ENCODE measurements around the gene NBEAL2. TPM values are rescaled to one million over a fixed set of nuclear protein-coding genes. Genes with fewer than 3 reads are reported as not detected.
"Not testable (repeated sequence)": the region's sequence is repeated elsewhere in the genome, so short reads cannot be mapped to it uniquely, and the experiment has no call there.

Gene NBEAL2
- total RNA-seq, 1 donor from 2014 or later, result 122 TPM

GRCh38 chr3:46962427-46962826 is 17.0 kb upstream of the NBEAL2 start:
- no peak for DNase-seq (ENCODE audit: low spot score)

- DNase-seq (ENCODE audit: low spot score), result no peak
These were observed 16.5 kb upstream of the NBEAL2 start for GRCh38 chr3:46962990-46963389.

- not testable (repeated sequence) for DNase-seq (ENCODE audit: low spot score)
These were observed 15.4 kb upstream of the NBEAL2 start for GRCh38 chr3:46964038-46964590.

- no peak for DNase-seq (ENCODE audit: low spot score)
These were observed 14.3 kb upstream of the NBEAL2 start for GRCh38 chr3:46965151-46965550.

GRCh38 chr3:46966811-46967210 is 12.7 kb upstream of the NBEAL2 start:
- no peak for DNase-seq (ENCODE audit: low spot score)

- no peak for DNase-seq (ENCODE audit: low spot score)
These were observed 10.6 kb upstream of the NBEAL2 start for GRCh38 chr3:46968783-46969428.

GRCh38 chr3:46970391-46971091 is 8.9 kb upstream of the NBEAL2 start:
- DNase-seq (ENCODE audit: low spot score), result no peak

- no peak for DNase-seq (ENCODE audit: low spot score)
These were observed 8.3 kb upstream of the NBEAL2 start for GRCh38 chr3:46971151-46971550.

- DNase-seq (ENCODE audit: low spot score), result no peak
These were observed 7.7 kb upstream of the NBEAL2 start for GRCh38 chr3:46971742-46972141.

- no peak for DNase-seq (ENCODE audit: low spot score)
These were observed 7.1 kb upstream of the NBEAL2 start for GRCh38 chr3:46972396-46972795.

- DNase-seq (ENCODE audit: low spot score), result no peak
These were observed 4.9 kb upstream of the NBEAL2 start for GRCh38 chr3:46974421-46975171.

GRCh38 chr3:46976326-46977190 is 2.9 kb upstream of the NBEAL2 start, which contains the start of gene CCDC12:
Gene CCDC12 (minus strand): TSS chr3:46976745. CDS start chr3:46976732, 13 bp downstream.
- DNase-seq (ENCODE audit: low spot score), result peak; percentile 97

GRCh38 chr3:46977811-46978195 is 1.7 kb upstream of the NBEAL2 start:
- DNase-seq (ENCODE audit: low spot score), result no peak

- no peak for DNase-seq (ENCODE audit: low spot score)
These were observed 1.1 kb upstream of the NBEAL2 start for GRCh38 chr3:46978381-46978780.

GRCh38 chr3:46979958-46980497 is 562 bp downstream of the NBEAL2 start:
- DNase-seq (ENCODE audit: low spot score), result no peak

- DNase-seq (ENCODE audit: low spot score), result peak; percentile 82
These were observed 2.5 kb downstream of the NBEAL2 start for GRCh38 chr3:46981932-46982471.

GRCh38 chr3:46982546-46982945 is 3.1 kb downstream of the NBEAL2 start:
- no peak for DNase-seq (ENCODE audit: low spot score)

GRCh38 chr3:46984591-46985459 is 5.4 kb downstream of the NBEAL2 start:
- no peak for DNase-seq (ENCODE audit: low spot score)

GRCh38 chr3:46985588-46985987 is 6.1 kb downstream of the NBEAL2 start:
- DNase-seq (ENCODE audit: low spot score), result no peak
